NCI-H1417 (cell line): Measurements from ENCODE around the gene DNER.
"Not testable (repeated sequence)": the region's sequence is repeated elsewhere in the genome, so short reads cannot be mapped to it uniquely, and the experiment has no call there.

ENCODE experiments used
- DNase-seq, 3 experiments: peaks; one replicate each; lab custom pipeline; 2025; lab: John Stamatoyannopoulos, UW

Gene DNER

GRCh38 chr2:229343661-229344060, 370.7 kb downstream of the DNER start:
- DNase-seq = no peak

DNA sequence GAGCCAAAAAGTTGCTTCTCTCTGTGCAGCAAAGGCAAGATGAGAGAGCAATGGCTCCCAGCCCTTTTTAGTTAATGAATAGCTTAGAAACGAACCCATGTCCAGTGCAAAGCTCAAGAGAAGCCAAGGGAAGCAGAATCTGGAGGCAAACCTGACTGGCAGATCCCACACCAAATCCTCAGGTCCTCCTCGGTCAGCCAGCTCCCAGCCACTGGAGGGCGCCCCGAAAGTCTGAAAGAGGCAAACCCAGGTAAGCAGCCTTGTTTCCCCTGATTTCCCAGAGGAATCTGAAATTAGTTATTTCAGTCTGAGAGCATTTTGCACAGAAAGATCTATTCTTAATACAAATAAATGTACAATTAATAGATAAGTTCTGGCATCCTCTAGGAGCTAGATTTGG, 372.0 kb downstream of the DNER start:
- peak in 2 of 3 experiments; percentile 5 to 32 for DNase-seq

DNA sequence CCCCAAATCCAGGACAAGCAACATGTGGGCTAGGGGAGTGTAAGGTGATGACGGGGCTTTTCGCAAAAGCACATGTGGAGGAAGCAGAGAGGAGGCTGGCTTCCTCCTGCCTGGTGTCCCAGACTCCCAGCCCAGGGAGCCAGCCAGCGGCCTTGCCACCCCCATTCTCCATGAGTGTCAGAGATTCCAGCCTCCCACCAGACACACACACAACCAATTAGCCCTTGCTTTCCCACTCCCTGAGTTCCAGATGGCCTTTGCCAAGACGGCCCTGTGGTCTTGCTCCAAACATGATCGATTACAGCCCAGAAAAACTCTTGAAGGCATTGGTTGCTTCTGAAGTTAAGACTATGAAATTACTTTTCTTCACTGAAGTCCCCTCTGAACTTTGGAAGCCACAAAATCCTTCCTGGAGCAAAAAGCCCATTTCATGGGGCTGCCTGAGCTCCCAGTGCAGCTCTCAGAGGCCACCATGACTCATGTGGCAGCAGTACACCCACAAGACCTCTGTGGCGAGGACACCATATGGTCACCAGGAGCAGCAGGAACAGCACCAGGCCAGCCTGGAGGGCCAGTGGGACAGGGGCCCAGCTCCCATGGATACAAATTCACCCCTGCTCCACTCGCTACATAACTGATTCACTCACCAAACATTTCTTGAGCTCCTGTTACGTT, 374.1 kb downstream of the DNER start:
- no peak for DNase-seq

DNA sequence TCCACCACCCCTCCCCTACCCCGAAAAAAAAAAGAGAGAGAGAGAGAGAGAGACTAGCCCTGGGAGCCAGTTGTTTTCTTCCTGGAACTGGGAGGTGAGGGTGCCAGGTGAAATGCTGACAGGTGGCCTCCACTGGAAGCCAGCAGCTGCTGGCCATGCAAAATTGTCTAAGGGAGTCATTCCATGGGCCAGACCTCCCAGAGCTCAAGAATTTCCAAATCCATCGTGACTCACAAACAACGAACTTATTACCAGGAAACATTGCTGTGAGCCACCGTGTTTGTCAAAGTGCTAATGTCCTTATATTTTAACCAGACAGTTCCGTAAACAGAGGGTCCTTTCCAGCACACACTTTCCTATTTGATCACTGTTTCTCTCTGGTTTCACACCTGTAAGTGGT, 374.7 kb downstream of the DNER start:
- no peak for DNase-seq

DNA sequence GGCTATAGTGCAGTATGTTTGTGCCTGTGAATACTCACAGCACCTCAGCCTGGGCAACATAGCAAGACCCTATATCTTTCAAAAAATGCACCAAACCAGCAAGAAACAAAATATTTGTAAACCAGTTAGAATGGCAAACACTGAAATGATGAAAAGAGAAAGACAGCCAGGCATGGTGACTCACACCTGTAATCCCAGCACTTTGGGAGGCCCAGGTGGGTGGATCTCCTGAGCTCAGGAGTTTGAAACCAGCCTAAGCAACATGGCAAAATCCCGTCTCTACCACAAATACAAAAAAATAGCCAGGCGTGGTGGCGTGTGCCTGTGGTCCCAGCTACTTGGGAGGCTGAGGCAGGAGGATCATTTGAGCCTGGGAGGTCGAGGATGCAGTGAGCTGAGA, 375.2 kb downstream of the DNER start:
- DNase-seq = not testable (repeated sequence)

- no peak for DNase-seq
Measured at GRCh38 chr2:229335877-229336346, 378.4 kb downstream of the DNER start.

DNA sequence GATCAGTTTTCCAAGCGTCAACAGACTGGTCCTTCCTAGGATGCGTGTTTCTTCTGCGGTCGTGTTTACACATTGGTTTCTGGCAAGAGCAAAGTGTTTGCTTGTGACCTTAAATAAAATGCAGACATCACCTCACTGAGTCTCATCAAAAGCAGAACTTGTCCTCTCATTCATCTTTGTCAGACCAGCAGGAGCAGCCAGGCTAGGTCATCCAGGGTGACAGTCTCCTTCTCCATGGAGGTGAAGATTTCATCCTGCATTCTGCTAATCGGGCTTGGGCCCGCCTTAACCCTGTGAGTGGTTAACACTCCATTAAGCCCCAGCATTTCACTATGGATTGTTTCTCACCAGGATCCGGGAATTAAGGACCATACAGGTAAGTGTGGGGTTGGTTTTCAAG, 379.0 kb downstream of the DNER start:
- no peak for DNase-seq

DNA sequence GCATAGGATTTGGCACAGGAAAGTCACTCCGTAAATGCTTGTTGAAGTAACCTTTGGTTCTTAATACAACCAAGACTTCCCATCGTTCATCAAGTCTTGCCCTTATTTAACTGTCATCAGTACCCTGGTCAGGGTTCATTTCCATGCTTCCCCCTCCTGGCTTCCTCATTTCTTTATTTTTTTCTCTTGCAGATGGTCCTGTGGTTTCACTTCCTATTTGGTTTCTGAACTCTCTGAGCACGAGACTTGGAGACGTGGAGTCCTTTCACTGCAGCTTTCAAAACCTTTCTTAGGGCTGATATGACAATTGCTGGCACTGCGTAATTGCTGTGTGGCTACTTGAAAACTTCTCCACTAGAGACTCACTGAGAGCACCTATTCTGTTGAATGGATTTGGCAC, 383.4 kb downstream of the DNER start:
- DNase-seq = no peak

GRCh38 chr2:229319558-229319957, 394.8 kb downstream of the DNER start:
- DNase-seq = no peak

- DNase-seq = no peak
Measured at GRCh38 chr2:229314117-229314516, 400.2 kb downstream of the DNER start.

GRCh38 chr2:229313591-229313990, 400.8 kb downstream of the DNER start:
- no peak for DNase-seq
